ENCODE data around the gene BOC.

Gene BOC

DNA sequence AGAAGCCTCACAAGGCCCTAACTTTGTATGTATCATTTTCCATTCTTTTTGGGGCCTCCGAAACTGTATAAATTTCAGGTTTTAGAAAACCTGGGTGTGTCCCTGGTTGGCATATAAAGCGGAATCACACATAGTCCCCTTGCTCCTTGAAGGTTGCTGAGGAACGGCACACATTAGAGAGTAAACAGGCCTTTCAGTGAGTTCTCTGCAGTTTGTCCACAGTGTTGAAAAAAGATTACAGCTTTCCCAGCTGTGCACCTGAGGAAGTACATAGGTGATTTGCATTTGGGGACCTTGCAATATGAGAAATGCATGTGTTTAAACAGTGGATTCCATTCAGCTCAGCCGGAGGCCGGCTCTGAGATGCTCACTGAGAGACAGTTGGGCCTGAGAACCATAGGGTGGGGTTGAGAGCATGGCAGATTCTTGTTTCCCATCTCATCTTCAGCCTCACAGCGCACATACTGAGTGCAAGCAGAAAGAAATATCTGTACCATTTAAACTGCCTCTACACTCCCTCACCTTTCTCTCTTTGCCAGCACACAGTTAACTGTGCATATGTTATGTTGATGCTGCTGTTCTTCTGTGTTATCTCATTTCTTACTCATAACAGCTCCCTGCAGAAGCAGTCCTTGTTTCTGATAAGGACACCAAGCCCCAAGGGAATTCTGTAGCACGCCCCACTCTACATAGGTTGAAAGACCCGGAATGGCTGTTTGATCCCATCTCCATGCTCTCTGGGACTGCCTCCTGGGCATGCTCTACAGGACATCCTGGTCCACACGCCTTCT lies 60.4 kb downstream of the BOC start:
- Histone ChIP-seq H3K4me3 (replicated peaks; ENCODE audit: insufficient read depth, low read length) (no peak overlapping the region), H3K27ac (replicated peaks) (no peak overlapping the region), H3K27me3 (ENCODE audit: insufficient read depth, poor library complexity, severe bottlenecking) (no peaks in the 10 kb centered on the region)
- no peak for TF ChIP-seq SPI1 (IDR thresholded peaks at IDR 0.05; ENCODE audit: borderline replicate concordance, low read depth)
- TF ChIP-seq POLR2AphosphoS5 (IDR thresholded peaks at IDR 0.05; ENCODE audit: low read depth) = no peak
- no peak for TF ChIP-seq GABPA (IDR thresholded peaks at IDR 0.05; ENCODE audit: low read depth)
- TF ChIP-seq, protein P1, sequence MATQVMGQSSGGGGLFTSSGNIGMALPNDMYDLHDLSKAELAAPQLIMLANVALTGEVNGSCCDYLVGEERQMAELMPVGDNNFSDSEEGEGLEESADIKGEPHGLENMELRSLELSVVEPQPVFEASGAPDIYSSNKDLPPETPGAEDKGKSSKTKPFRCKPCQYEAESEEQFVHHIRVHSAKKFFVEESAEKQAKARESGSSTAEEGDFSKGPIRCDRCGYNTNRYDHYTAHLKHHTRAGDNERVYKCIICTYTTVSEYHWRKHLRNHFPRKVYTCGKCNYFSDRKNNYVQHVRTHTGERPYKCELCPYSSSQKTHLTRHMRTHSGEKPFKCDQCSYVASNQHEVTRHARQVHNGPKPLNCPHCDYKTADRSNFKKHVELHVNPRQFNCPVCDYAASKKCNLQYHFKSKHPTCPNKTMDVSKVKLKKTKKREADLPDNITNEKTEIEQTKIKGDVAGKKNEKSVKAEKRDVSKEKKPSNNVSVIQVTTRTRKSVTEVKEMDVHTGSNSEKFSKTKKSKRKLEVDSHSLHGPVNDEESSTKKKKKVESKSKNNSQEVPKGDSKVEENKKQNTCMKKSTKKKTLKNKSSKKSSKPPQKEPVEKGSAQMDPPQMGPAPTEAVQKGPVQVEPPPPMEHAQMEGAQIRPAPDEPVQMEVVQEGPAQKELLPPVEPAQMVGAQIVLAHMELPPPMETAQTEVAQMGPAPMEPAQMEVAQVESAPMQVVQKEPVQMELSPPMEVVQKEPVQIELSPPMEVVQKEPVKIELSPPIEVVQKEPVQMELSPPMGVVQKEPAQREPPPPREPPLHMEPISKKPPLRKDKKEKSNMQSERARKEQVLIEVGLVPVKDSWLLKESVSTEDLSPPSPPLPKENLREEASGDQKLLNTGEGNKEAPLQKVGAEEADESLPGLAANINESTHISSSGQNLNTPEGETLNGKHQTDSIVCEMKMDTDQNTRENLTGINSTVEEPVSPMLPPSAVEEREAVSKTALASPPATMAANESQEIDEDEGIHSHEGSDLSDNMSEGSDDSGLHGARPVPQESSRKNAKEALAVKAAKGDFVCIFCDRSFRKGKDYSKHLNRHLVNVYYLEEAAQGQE (IDR thresholded peaks at IDR 0.05; ENCODE audit: insufficient replicate concordance, low read depth) = no peak
- TF ChIP-seq, protein P2, sequence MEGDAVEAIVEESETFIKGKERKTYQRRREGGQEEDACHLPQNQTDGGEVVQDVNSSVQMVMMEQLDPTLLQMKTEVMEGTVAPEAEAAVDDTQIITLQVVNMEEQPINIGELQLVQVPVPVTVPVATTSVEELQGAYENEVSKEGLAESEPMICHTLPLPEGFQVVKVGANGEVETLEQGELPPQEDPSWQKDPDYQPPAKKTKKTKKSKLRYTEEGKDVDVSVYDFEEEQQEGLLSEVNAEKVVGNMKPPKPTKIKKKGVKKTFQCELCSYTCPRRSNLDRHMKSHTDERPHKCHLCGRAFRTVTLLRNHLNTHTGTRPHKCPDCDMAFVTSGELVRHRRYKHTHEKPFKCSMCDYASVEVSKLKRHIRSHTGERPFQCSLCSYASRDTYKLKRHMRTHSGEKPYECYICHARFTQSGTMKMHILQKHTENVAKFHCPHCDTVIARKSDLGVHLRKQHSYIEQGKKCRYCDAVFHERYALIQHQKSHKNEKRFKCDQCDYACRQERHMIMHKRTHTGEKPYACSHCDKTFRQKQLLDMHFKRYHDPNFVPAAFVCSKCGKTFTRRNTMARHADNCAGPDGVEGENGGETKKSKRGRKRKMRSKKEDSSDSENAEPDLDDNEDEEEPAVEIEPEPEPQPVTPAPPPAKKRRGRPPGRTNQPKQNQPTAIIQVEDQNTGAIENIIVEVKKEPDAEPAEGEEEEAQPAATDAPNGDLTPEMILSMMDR (IDR thresholded peaks at IDR 0.05; ENCODE audit: insufficient read depth, low read length) = no peak
- DNase-seq (ENCODE audit: low read depth in 1 of 2, low spot score in 1 of 2) = no peak

DNA sequence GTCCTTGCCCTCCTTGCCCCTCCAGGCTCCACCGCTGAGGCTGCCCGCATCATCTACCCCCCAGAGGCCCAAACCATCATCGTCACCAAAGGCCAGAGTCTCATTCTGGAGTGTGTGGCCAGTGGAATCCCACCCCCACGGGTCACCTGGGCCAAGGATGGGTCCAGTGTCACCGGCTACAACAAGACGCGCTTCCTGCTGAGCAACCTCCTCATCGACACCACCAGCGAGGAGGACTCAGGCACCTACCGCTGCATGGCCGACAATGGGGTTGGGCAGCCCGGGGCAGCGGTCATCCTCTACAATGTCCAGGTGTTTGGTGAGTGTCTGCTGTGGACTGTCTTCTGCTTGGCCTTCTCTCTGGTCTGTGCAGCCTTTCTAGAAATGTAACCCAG lies 61.0 kb downstream of the BOC start:
- TF ChIP-seq POLR2AphosphoS5 (IDR thresholded peaks at IDR 0.05; ENCODE audit: low read depth) (no peak), SPI1 (IDR thresholded peaks at IDR 0.05; ENCODE audit: borderline replicate concordance, low read depth) (no peak), GABPA (IDR thresholded peaks at IDR 0.05; ENCODE audit: low read depth) (no peak)
- TF ChIP-seq, protein P1 (IDR thresholded peaks at IDR 0.05; ENCODE audit: insufficient replicate concordance, low read depth) = no peak
- TF ChIP-seq, protein P2 (IDR thresholded peaks at IDR 0.05; ENCODE audit: insufficient read depth, low read length) = no peak
- DNase-seq (ENCODE audit: low read depth in 1 of 2, low spot score in 1 of 2) = no peak
- Histone ChIP-seq H3K27ac (replicated peaks) (no peak overlapping the region), H3K27me3 (ENCODE audit: insufficient read depth, poor library complexity, severe bottlenecking) (no peaks in the 10 kb centered on the region), H3K4me3 (replicated peaks; ENCODE audit: insufficient read depth, low read length) (no peak overlapping the region)

DNA sequence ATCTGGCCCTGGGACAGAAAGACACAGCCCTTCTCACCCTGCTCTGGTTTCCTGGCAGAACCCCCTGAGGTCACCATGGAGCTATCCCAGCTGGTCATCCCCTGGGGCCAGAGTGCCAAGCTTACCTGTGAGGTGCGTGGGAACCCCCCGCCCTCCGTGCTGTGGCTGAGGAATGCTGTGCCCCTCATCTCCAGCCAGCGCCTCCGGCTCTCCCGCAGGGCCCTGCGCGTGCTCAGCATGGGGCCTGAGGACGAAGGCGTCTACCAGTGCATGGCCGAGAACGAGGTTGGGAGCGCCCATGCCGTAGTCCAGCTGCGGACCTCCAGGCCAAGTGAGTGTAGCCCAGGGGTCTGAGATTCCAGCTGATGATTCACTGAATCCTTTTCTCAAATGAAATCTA lies 61.7 kb downstream of the BOC start:
- DNase-seq (ENCODE audit: low read depth in 1 of 2, low spot score in 1 of 2) = no peak
- Histone ChIP-seq H3K27ac (replicated peaks) (no peak overlapping the region), H3K27me3 (ENCODE audit: insufficient read depth, poor library complexity, severe bottlenecking) (no peaks in the 10 kb centered on the region), H3K4me3 (replicated peaks; ENCODE audit: insufficient read depth, low read length) (no peak overlapping the region)
- TF ChIP-seq, protein P2 (IDR thresholded peaks at IDR 0.05; ENCODE audit: insufficient read depth, low read length) = no peak
- no peak for TF ChIP-seq GABPA (IDR thresholded peaks at IDR 0.05; ENCODE audit: low read depth)
- TF ChIP-seq POLR2AphosphoS5 (IDR thresholded peaks at IDR 0.05; ENCODE audit: low read depth) = no peak
- TF ChIP-seq SPI1 (IDR thresholded peaks at IDR 0.05; ENCODE audit: borderline replicate concordance, low read depth) = no peak
- TF ChIP-seq, protein P1 (IDR thresholded peaks at IDR 0.05; ENCODE audit: insufficient replicate concordance, low read depth) = no peak

Measured in HL-60 (cell line).